GM19238 (cell line): ENCODE data around the gene ZNF638.
A peak's percentile ranks its signal among the peaks of the same experiment; 100 is the strongest.
"Not testable (repeated sequence)": the region's sequence is repeated elsewhere in the genome, so short reads cannot be mapped to it uniquely, and the experiment has no call there.

ENCODE experiments used
- DNase-seq: peaks from one replicate; pipeline ENCODE4 v3.0.0; 2011; ENCODE audit warnings: low spot score; ENCODE audit not compliant: insufficient read length

Gene ZNF638

GRCh38 chr2:71331581-71332434 lies at the start of gene ZNF638:
ZNF638 (plus strand) TSS chr2:71331782; CDS start chr2:71348955, 17,173 bp downstream.
- peak; percentile 90 for DNase-seq

GRCh38 chr2:71281950-71282349 lies 49.6 kb upstream of the ZNF638 start:
- DNase-seq = no peak

DNA sequence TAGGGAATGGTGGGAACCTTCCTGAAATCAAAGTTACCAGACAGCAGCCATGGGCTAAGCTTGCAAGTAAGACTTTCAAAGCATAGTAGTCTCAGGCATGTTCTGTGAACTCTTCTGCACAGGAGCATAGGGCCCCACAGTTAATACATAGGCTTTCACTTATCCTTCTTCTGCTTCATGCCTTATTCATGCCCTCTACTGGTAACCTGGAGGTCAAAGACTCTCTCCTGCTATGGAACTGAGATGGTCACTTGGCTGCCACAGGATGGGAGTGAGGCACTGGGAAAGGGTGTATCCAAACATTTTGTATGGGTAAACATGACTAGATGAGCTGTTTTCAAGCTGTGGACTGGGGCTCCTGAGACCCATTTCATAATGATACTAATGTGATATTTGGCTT lies 49.1 kb upstream of the ZNF638 start:
- DNase-seq = no peak

GRCh38 chr2:71283131-71283530 lies 48.5 kb upstream of the ZNF638 start:
- no peak for DNase-seq

DNA sequence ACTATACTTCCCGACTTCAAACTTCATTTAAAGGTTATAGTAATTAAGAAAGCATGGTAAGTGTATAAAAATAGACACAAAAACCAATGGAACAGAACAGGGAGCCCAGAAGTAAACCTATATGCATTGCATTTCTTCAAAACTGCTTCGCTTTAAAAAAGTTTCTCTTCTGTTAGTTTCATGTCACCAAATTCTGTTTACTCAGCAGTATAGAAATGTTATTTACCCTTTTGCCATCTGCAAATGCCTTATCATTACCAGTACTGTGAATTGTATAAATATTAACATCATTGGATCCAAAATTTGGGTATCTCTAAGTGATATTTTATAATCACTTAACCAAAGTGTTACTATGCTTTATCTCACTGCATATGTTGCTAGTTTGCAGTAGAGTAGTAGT lies 45.9 kb upstream of the ZNF638 start:
- DNase-seq = no peak

- DNase-seq = no peak
These were observed 40.2 kb upstream of the ZNF638 start for GRCh38 chr2:71291398-71291797.

GRCh38 chr2:71292159-71292558 lies 39.4 kb upstream of the ZNF638 start:
- DNase-seq = no peak

GRCh38 chr2:71298914-71299313 lies 32.7 kb upstream of the ZNF638 start:
- no peak for DNase-seq

- DNase-seq = no peak
These were observed 32.1 kb upstream of the ZNF638 start for GRCh38 chr2:71299507-71299906.

- DNase-seq = no peak
These were observed 27.7 kb upstream of the ZNF638 start for GRCh38 chr2:71303849-71304248.

DNA sequence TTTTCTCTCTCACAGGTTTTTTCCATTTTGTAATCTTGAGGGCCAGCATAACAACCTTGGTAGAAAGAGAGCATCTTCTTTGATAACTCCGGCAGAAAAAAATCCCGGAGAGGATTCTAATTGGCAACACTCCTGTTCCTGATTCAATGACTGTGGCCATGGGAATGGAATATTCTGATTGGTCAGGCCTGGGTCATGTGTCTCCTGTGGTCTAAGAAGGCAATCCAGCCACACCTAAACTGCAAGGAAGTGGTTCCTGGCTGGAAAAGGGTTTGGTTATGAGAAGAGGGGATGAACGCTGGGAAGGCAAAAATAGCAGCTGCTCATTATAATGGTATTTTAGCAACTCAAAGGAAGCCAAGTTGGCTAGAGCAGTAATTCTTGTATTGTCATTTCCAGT lies 24.8 kb upstream of the ZNF638 start:
- no peak for DNase-seq

DNA sequence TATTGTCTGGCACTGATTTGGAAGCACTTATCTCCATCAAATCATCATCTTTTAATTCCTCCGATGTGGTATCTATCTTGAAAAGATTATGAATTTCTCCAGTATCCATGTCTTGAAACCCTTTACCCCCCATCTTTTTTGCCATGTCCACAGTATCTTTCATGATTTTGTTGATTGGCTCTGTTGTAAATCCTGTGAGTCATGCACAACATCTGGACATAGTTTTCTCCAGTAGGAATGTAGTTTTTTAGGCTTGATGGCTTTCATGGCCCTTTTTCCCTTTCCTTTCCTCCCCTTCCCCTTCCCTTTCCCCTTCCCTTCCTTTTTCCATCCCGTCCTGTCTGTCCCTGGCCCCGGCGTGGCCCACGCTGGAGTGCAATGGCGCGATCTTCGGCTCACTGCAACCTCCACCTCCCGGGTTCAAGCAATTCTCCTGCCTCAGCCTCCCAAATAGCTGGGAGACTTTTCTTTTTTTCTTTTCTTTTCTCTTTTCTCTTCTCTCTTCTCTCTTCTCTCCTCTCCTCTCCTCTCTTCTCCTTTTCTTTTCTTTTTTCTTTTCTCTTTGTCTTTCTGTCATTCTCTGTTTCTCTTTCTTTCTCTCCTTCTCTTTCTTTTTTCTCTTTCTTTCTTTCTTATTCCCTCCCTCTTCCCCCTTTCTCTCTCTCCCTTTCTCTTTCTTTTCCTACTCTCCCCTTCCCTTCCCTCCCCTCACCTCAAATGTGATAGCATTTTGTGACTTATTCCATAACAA lies 18.4 kb upstream of the ZNF638 start:
- no peak for DNase-seq

GRCh38 chr2:71317060-71317459 lies 14.5 kb upstream of the ZNF638 start:
- no peak for DNase-seq

DNA sequence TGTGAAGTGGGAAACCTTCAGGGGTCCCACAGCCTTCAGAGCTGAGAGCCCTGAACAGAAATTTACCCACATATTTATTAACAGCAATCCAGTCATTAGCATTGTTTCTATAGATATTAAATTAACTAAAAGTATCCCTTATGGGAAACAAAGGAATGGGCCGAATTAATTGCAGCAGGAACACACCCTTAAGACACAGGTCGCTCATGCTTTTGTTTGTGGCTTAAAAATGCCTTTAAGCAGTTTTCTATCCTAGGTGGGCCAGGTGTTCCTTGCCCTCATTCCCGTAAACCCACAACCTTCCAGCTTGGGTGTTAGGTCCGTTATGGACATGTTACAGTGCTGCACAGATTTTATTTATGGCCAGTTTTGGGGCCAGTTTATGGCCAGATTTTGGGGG lies 13.7 kb upstream of the ZNF638 start:
- DNase-seq = not testable (repeated sequence)

GRCh38 chr2:71323386-71323785 lies 8.2 kb upstream of the ZNF638 start:
- DNase-seq = no peak

DNA sequence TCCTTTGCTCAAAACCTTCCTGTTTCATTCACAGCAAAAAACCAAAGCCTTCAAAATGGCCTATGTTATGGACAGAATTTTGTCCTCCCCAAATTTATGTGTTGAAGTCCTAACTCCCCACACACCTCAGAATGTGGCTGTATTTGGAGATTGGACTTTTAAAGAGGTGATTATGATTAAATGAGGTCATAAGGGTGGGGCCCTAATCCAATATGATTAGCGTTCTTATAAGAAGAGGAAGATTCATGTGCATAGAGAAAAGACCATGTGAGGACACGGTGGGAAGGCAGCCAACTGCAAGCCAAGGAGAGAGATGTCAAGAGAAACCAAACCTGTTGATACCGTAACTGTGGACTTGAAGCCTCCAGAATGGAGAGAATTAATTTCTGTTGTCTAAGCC lies 4.6 kb upstream of the ZNF638 start:
- DNase-seq = no peak

DNA sequence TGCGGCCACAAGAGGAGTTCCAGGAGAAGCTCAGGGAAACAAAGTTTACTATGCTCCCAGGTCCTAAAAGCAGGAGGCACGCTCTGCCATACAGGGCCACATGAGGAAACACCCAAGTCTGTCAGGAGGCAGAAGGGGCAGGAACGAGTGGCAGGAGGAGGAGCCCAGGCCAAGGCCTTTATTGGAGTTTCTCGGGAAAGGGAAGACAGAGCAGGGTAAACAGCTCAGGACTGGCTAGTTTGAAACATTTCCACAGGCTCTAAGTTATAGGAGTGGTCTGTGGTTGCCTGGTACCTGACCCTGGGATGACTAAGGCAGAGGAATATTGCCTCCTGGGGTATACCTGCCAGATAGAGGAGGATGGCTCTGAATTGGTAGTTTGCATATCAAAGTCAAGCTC lies 3.7 kb upstream of the ZNF638 start:
- DNase-seq = no peak

DNA sequence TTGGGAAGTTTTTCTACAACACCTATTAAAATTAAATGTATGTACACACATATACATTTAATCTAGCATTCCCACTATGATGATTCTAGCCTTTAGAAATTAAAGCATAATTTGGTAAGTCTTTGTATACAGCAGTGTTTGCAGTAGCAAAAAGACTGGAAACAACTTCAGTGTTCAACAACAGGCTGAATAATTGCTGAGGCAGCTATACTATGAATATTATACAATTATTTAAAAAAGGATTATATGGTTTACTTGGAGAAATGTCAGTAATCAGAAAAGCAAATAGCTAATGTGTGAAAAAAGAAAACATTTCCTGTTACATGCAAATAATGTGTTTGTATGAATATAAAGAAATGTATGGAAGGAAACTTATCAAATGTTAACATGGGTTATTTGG lies 1.4 kb upstream of the ZNF638 start:
- no peak for DNase-seq

DNA sequence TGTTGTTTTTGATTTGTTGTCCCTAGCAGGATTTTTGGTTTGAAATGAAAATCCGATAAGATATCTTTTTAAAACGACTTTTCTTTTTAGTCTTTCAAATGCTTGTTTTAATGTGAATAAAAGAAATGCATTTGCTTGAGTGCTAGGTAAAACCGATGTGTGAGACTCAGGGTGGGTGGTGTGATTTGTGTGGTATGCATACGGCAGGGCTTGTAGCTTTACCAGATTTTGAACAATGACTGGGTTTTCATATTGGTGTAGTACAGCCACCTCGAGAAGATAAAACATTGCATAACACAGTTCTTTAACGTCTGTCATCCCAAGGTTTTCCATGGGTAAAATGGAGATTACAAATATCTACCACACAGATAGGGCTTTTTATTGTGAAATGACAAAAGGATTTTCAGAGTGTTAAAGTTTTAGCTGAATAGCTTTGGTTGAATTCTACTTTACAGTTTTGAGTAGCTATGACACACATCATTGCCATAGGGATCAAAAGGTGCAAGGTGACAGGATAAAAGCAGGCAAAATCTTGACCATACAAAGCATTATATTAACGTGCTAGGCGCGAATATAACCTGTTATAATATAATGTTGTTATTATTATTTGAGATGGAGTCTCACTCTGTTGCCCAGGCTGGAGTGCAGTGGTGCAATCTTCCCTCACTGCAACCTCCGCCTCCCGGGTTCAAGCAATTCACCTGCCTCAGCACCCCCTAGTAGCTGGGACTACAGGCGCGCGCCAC lies 824 bp upstream of the ZNF638 start:
- DNase-seq = no peak

- DNase-seq = not testable (repeated sequence)
These were observed 326 bp upstream of the ZNF638 start for GRCh38 chr2:71331331-71331580.

- no peak for DNase-seq
These were observed 834 bp downstream of the ZNF638 start for GRCh38 chr2:71332435-71332796.

DNA sequence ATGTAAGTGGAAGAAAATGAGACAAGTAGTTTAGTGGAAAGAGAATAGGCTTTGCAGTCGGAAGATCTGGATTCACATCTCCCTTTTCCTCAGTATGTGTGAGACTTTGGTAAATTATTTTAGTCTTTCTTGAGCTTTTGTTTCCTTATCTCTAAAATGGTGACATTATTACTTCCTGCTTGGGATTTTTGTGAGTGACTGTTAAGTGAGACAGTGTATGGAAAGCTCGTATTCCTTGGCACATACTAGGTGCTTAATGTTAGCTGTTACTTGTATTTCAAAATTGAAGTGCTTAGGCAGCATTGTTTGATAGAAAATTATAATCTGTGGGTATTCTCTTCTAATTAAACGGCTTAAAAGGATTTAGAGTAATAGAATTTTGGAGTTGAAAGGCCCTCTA lies 2.0 kb downstream of the ZNF638 start:
- no peak for DNase-seq
